PC-3 (cell line): Measurements from ENCODE around the gene ZC2HC1C.

ENCODE experiments used
- EZH2 ChIP-seq: fragments of 300-600 bp; sonication (generic); IDR thresholded peaks from one replicate; pipeline ENCODE4 v1.6.1; 2017; ENCODE audit warnings: antibody characterized with exemption, mild to moderate bottlenecking, low read length; ENCODE audit not compliant: unreplicated experiment
- TF ChIP-seq, protein P1 (sequence below): fragments of 300-600 bp; sonication (generic); conservative IDR thresholded peaks from 2 replicates; pipeline ENCODE4 v1.5.1; 2017; ENCODE audit warnings: antibody characterized with exemption, low read depth, mild to moderate bottlenecking, low read length

DNA sequence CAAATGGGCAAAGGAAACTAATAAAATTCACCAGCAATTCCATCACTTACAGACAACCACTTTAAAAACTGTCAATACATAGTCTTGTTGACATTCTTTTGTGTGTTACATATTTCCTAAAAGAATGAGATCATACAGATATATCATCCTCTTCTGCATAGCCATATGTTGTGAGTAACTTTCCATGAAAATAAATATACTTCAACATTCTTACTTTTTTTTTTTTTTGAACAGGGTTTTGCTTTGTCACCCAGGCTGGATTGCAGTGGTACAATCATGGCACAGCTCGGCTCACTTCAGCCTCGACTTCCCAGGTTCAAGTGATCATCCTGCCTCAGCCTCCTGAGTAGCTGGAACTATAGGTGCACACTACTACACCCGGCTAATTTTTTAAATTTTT is 20.9 kb downstream of the ZC2HC1C start:
- TF ChIP-seq, protein P1, sequence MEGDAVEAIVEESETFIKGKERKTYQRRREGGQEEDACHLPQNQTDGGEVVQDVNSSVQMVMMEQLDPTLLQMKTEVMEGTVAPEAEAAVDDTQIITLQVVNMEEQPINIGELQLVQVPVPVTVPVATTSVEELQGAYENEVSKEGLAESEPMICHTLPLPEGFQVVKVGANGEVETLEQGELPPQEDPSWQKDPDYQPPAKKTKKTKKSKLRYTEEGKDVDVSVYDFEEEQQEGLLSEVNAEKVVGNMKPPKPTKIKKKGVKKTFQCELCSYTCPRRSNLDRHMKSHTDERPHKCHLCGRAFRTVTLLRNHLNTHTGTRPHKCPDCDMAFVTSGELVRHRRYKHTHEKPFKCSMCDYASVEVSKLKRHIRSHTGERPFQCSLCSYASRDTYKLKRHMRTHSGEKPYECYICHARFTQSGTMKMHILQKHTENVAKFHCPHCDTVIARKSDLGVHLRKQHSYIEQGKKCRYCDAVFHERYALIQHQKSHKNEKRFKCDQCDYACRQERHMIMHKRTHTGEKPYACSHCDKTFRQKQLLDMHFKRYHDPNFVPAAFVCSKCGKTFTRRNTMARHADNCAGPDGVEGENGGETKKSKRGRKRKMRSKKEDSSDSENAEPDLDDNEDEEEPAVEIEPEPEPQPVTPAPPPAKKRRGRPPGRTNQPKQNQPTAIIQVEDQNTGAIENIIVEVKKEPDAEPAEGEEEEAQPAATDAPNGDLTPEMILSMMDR, result no peak
- TF ChIP-seq EZH2, result no peak
